Astrocyte of the hippocampus (primary cell): Measurements from ENCODE around the gene WNT16.

Source experiments
- DNase-seq: peaks from one replicate; pipeline ENCODE4 v3.0.0; 2011; ENCODE audit warnings: low read depth, low spot score

WNT16 gene

DNA sequence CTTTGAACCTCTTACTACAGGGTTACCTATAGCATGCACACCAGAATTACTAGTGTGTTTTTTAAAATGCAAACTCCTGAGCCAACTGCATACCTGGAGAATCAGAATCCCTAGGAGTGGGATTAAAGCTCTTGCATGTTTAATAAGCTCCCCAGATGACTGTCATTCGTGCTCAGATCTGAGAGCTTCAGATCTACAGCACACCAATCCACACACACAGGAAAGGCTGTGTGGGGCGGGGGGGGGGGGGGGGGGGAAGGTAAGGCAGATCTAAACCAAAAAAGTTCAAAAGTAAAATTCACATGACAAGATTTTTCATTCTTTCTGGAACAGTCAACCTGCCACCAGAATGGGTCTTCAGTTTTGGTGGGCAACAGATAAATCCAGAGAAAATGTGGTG is 61.8 kb downstream of the WNT16 start:
- DNase-seq = no peak
